KMS-11 (cell line): ENCODE measurements around the gene MAP1LC3A.

Source experiments
- H2AFZ ChIP-seq: fragments of 200-600 bp; sonication (generic); 2 replicates; pipeline ENCODE4 v1.6.1; 2016; ENCODE audit warnings: antibody characterized with exemption, mixed run types, low read depth
- H3K27ac ChIP-seq: fragments of 200-600 bp; sonication (generic); 2 replicates; pipeline ENCODE4 v1.6.1; 2016; ENCODE audit warnings: mild to moderate bottlenecking, mixed run types
- H3K27me3 ChIP-seq: fragments of 200-600 bp; sonication (generic); 2 replicates; pipeline ENCODE4 v1.6.1; 2017; ENCODE audit warnings: mild to moderate bottlenecking, low read depth, mixed run types, moderate library complexity; ENCODE audit not compliant: insufficient read depth
- H3K36me3 ChIP-seq: fragments of 200-600 bp; sonication (generic); 2 replicates; pipeline ENCODE4 v1.6.1; 2017; ENCODE audit warnings: mild to moderate bottlenecking, mixed run types; ENCODE audit not compliant: insufficient read depth
- H3K4me1 ChIP-seq: fragments of 200-600 bp; sonication (generic); 2 replicates; pipeline ENCODE4 v1.6.1; 2016; ENCODE audit warnings: mild to moderate bottlenecking, low read depth, mixed run types; ENCODE audit not compliant: poor library complexity, severe bottlenecking
- H3K4me2 ChIP-seq: fragments of 200-600 bp; sonication (generic); 2 replicates; pipeline ENCODE4 v1.7.0; 2016; ENCODE audit warnings: mild to moderate bottlenecking, mixed run types
- H3K4me3 ChIP-seq: fragments of 200-600 bp; sonication (generic); IDR thresholded peaks from 2 replicates; pipeline ENCODE4 v1.6.1; 2017; ENCODE audit warnings: low read depth, low read length, mixed read lengths; ENCODE audit not compliant: insufficient read depth
- H3K79me2 ChIP-seq: fragments of 200-600 bp; sonication (generic); 2 replicates; pipeline ENCODE4 v1.6.1; 2016; ENCODE audit warnings: low read depth, mixed run types; ENCODE audit not compliant: insufficient read depth
- H3K9ac ChIP-seq: fragments of 200-600 bp; sonication (generic); 2 replicates; pipeline ENCODE4 v1.6.1; 2016; ENCODE audit warnings: mild to moderate bottlenecking, mixed run types
- H4K20me1 ChIP-seq: fragments of 200-600 bp; sonication (generic); 2 replicates; pipeline ENCODE4 v1.6.1; 2016; ENCODE audit warnings: mild to moderate bottlenecking, mixed run types; ENCODE audit not compliant: insufficient read depth
- CTCF ChIP-seq: fragments of 200-600 bp; sonication (generic); conservative IDR thresholded peaks from 2 replicates; pipeline ENCODE4 v1.6.1; 2017; ENCODE audit warnings: low read depth, mild to moderate bottlenecking, antibody characterized with exemption, low read length, moderate library complexity, mixed read lengths

Gene MAP1LC3A

GRCh38 chr20:34552569-34552968 lies 5.9 kb upstream of the MAP1LC3A start:
- Histone ChIP-seq H3K79me2 (no peaks in the 10 kb centered on the region), H3K4me3 (no peak overlapping the region), H3K27ac (no peak overlapping the region), H3K9ac (no peak overlapping the region), H3K4me2 (no peak overlapping the region), H3K36me3 (no peaks in the 10 kb centered on the region), H2AFZ (no peak overlapping the region), H3K4me1 (peaks cover 10% of the 10 kb centered on the region), H3K27me3 (no peaks in the 10 kb centered on the region), H4K20me1 (no peaks in the 10 kb centered on the region)
- TF ChIP-seq CTCF: no peak

GRCh38 chr20:34553366-34553867 lies 5.1 kb upstream of the MAP1LC3A start:
- Histone ChIP-seq H2AFZ (no peak overlapping the region), H3K4me2 (no peak overlapping the region), H3K4me3 (no peak overlapping the region), H3K36me3 (no peaks in the 10 kb centered on the region), H3K27me3 (no peaks in the 10 kb centered on the region), H3K9ac (no peak overlapping the region), H3K4me1 (peaks cover 10% of the 10 kb centered on the region), H3K79me2 (no peaks in the 10 kb centered on the region), H3K27ac (no peak overlapping the region), H4K20me1 (no peaks in the 10 kb centered on the region)
- TF ChIP-seq CTCF: no peak

GRCh38 chr20:34557936-34558319 lies 590 bp upstream of the MAP1LC3A start:
- no peak overlapping the region for H3K9ac ChIP-seq
- H2AFZ ChIP-seq: no peak overlapping the region
- H3K4me1 ChIP-seq: peaks cover 10% of the 10 kb centered on the region
- H4K20me1 ChIP-seq: no peaks in the 10 kb centered on the region
- no peak overlapping the region for H3K4me2 ChIP-seq
- no peaks in the 10 kb centered on the region for H3K27me3 ChIP-seq
- H3K4me3 ChIP-seq: no peak overlapping the region
- no peaks in the 10 kb centered on the region for H3K79me2 ChIP-seq
- no peaks in the 10 kb centered on the region for H3K36me3 ChIP-seq
- no peak overlapping the region for H3K27ac ChIP-seq
- no peak for TF ChIP-seq CTCF

GRCh38 chr20:34559311-34560140 lies 1.0 kb downstream of the MAP1LC3A start:
- no peaks in the 10 kb centered on the region for H3K36me3 ChIP-seq
- H3K79me2 ChIP-seq: no peaks in the 10 kb centered on the region
- no peak overlapping the region for H3K27ac ChIP-seq
- no peaks in the 10 kb centered on the region for H3K27me3 ChIP-seq
- H4K20me1 ChIP-seq: no peaks in the 10 kb centered on the region
- no peak overlapping the region for H3K4me2 ChIP-seq
- TF ChIP-seq CTCF: no peak
- H3K4me1 ChIP-seq: peaks cover 4% of the 10 kb centered on the region
- no peak overlapping the region for H3K9ac ChIP-seq
- no peak overlapping the region for H2AFZ ChIP-seq
- H3K4me3 ChIP-seq: no peak overlapping the region
